Measurements from ENCODE around the gene TMEM39B. TPM values are rescaled to one million over a fixed set of nuclear protein-coding genes. Genes with fewer than 3 reads are reported as not detected.
"Not testable (repeated sequence)": the region's sequence is repeated elsewhere in the genome, so short reads cannot be mapped to it uniquely, and the experiment has no call there.

The TMEM39B gene
- total RNA-seq, 2 experiments from 2014 or later: 32.6 to 36.2 TPM

- DNase-seq (no peak), ATAC-seq (no peak)
- ChIA-PET POLR2A (no interaction called here), CTCF (interaction anchor here (1.1 to 1.6 kb wide), 2 partner anchors 31 to 34 kb away, joined by 3 to 5 read pairs; no protein-coding TSS in a partner anchor)
- Mint-ChIP-seq H3K27ac (peak overlapping the region; percentile 46), H3K9me3 (ENCODE audit: insufficient read depth) (no peaks in the 10 kb centered on the region), H3K27me3 (ENCODE audit: low read depth) (no peaks in the 10 kb centered on the region), H3K4me3 (no peak overlapping the region), H3K4me1 (ENCODE audit: low read depth) (peaks cover 37% of the 10 kb centered on the region), H3K36me3 (ENCODE audit: low read depth) (peaks cover 30% of the 10 kb centered on the region)
Measured at GRCh38 chr1:32142446-32143301, 69.9 kb downstream of the TMEM39B start.

- POLR2A ChIA-PET; H3K9me3 Mint-ChIP-seq (ENCODE audit: insufficient read depth); DNase-seq; H3K4me3 Mint-ChIP-seq; ATAC-seq; H3K27me3 Mint-ChIP-seq (ENCODE audit: low read depth); H3K27ac Mint-ChIP-seq: not testable (repeated sequence)
- peaks cover 31% of the 10 kb centered on the region for H3K4me1 Mint-ChIP-seq (ENCODE audit: low read depth)
- CTCF ChIA-PET: interaction anchor here (1.1 to 1.6 kb wide), 2 partner anchors 31 to 35 kb away, joined by 3 to 5 read pairs; no protein-coding TSS in a partner anchor
- H3K36me3 Mint-ChIP-seq (ENCODE audit: low read depth): peaks cover 37% of the 10 kb centered on the region
Measured at GRCh38 chr1:32143302-32143695, 70.6 kb downstream of the TMEM39B start.

- H3K27ac Mint-ChIP-seq: no peak overlapping the region
- peaks cover 3% of the 10 kb centered on the region for H3K9me3 Mint-ChIP-seq (ENCODE audit: insufficient read depth)
- no peak overlapping the region for H3K4me3 Mint-ChIP-seq
- POLR2A ChIA-PET: no interaction called here
- H3K36me3 Mint-ChIP-seq (ENCODE audit: low read depth): peaks cover 37% of the 10 kb centered on the region
- no peak for DNase-seq
- CTCF ChIA-PET: no interaction called here
- peaks cover 25% of the 10 kb centered on the region for H3K4me1 Mint-ChIP-seq (ENCODE audit: low read depth)
- H3K27me3 Mint-ChIP-seq (ENCODE audit: low read depth): no peaks in the 10 kb centered on the region
- no peak for ATAC-seq
Measured at GRCh38 chr1:32144033-32144432, 71.3 kb downstream of the TMEM39B start.

- DNase-seq; H3K27ac Mint-ChIP-seq; H3K27me3 Mint-ChIP-seq (ENCODE audit: low read depth); H3K4me3 Mint-ChIP-seq; POLR2A ChIA-PET; CTCF ChIA-PET; ATAC-seq; H3K9me3 Mint-ChIP-seq (ENCODE audit: insufficient read depth): not testable (repeated sequence)
- Mint-ChIP-seq H3K4me1 (ENCODE audit: low read depth) (peaks cover 13% of the 10 kb centered on the region), H3K36me3 (ENCODE audit: low read depth) (peaks cover 35% of the 10 kb centered on the region)
Measured at GRCh38 chr1:32147799-32148198, 75.1 kb downstream of the TMEM39B start.

- Mint-ChIP-seq H3K27me3 (ENCODE audit: low read depth) (no peaks in the 10 kb centered on the region), H3K4me3 (no peak overlapping the region), H3K27ac (no peak overlapping the region), H3K9me3 (ENCODE audit: insufficient read depth) (peaks cover 5% of the 10 kb centered on the region), H3K4me1 (ENCODE audit: low read depth) (peaks cover 4% of the 10 kb centered on the region), H3K36me3 (ENCODE audit: low read depth) (peaks cover 34% of the 10 kb centered on the region)
- POLR2A ChIA-PET: no interaction called here
- DNase-seq (no peak), ATAC-seq (no peak)
- CTCF ChIA-PET: interaction anchor here (1.3 kb wide), 1 partner anchor 562 kb away, joined by 4 read pairs; no protein-coding TSS in a partner anchor
Measured at GRCh38 chr1:32150847-32151246, 78.1 kb downstream of the TMEM39B start.

- Mint-ChIP-seq H3K27me3 (ENCODE audit: low read depth) (no peaks in the 10 kb centered on the region), H3K36me3 (ENCODE audit: low read depth) (peaks cover 35% of the 10 kb centered on the region), H3K9me3 (ENCODE audit: insufficient read depth) (peaks cover 5% of the 10 kb centered on the region), H3K27ac (no peak overlapping the region), H3K4me1 (ENCODE audit: low read depth) (peaks cover 2% of the 10 kb centered on the region), H3K4me3 (no peak overlapping the region)
- POLR2A ChIA-PET: interaction anchor here (0.7 kb wide), 1 partner anchor 17 kb away, joined by 3 read pairs; no protein-coding TSS in a partner anchor
- CTCF ChIA-PET: no interaction called here
- DNase-seq (no peak), ATAC-seq (no peak)
Measured at GRCh38 chr1:32151319-32151787, 78.6 kb downstream of the TMEM39B start.

Small RNA genes within 50 kb of the gene (microRNA-seq; reads per million reads assigned to microRNA genes)
- gene MIR5585: not detected

Other genes with a start within 250 kb of the TMEM39B start
- 100 to 1,000 TPM; 409 to 419 TPM for gene PTP4A2, start 134.6 kb upstream of the TMEM39B start, total RNA-seq
- gene KHDRBS1, start 59.1 kb upstream of the TMEM39B start, total RNA-seq: 100 to 1,000 TPM; 194 to 197 TPM
- 10 to 100 TPM; 65.7 to 67.2 TPM for gene KPNA6, start 35.1 kb downstream of the TMEM39B start, total RNA-seq
- gene TXLNA, start 106.7 kb downstream of the TMEM39B start, total RNA-seq: 10 to 100 TPM; 79.7 to 79.8 TPM
- gene CCDC28B, start 127.7 kb downstream of the TMEM39B start, total RNA-seq: 10 to 100 TPM; 71.4 to 72.8 TPM
- gene IQCC, start 132.7 kb downstream of the TMEM39B start, total RNA-seq: 1 to 10 TPM; 6.1 to 6.3 TPM
- gene DCDC2B, start 136.2 kb downstream of the TMEM39B start, total RNA-seq: not detected
- gene TMEM234, start 149.4 kb downstream of the TMEM39B start, total RNA-seq: 10 to 100 TPM; 10.6 TPM
- 100 to 1,000 TPM; 194 to 196 TPM for gene EIF3I, start 149.5 kb downstream of the TMEM39B start, total RNA-seq
- gene FAM167B, start 174.3 kb downstream of the TMEM39B start, total RNA-seq: under 1 TPM; 0.78 to 0.90 TPM
- gene LCK, start 178.3 kb downstream of the TMEM39B start, total RNA-seq: 100 to 1,000 TPM; 464 to 488 TPM
- gene HDAC1, start 219.1 kb downstream of the TMEM39B start, total RNA-seq: 100 to 1,000 TPM; 219 to 227 TPM